Endodermal cell (in vitro differentiated cells): ENCODE measurements around the gene JADE1. TPM values are rescaled to one million over a fixed set of nuclear protein-coding genes. Genes with fewer than 3 reads are reported as not detected.
A peak's percentile ranks its signal among the peaks of the same experiment; 100 is the strongest.

Experiments used
- DNase-seq: peaks from one replicate; pipeline ENCODE4 v3.0.0-alpha.2; 2017
- H3K27ac ChIP-seq: 2 replicates; pipeline ENCODE4 v1.5.1; 2013; ENCODE audit warnings: mild to moderate bottlenecking, low read depth, low read length, moderate library complexity
- H3K27me3 ChIP-seq: 2 replicates; pipeline ENCODE4 v1.6.1; 2013; ENCODE audit warnings: mild to moderate bottlenecking, low read length, moderate library complexity; ENCODE audit not compliant: insufficient read depth, control insufficient read depth, poor library complexity, severe bottlenecking
- H3K36me3 ChIP-seq: 2 replicates; pipeline ENCODE4 v1.7.0; 2013; ENCODE audit warnings: mild to moderate bottlenecking, low read length, moderate library complexity; ENCODE audit not compliant: control insufficient read depth, insufficient read depth
- H3K4me1 ChIP-seq: one replicate; pipeline ENCODE4 v1.7.0; 2013; ENCODE audit warnings: low read length; ENCODE audit not compliant: control insufficient read depth, insufficient read depth
- H3K4me3 ChIP-seq: 2 replicates; pipeline ENCODE4 v1.5.1; 2013; ENCODE audit warnings: mild to moderate bottlenecking, low read length, moderate library complexity
- H3K9ac ChIP-seq: 2 replicates; pipeline ENCODE4 v1.6.1; 2013; ENCODE audit warnings: mild to moderate bottlenecking, low read length, moderate library complexity; ENCODE audit not compliant: poor library complexity, severe bottlenecking; ENCODE audit errors: extremely low read depth
- H3K9me3 ChIP-seq: 2 replicates; pipeline ENCODE4 v1.6.1; 2013; ENCODE audit warnings: mild to moderate bottlenecking, low read length, moderate library complexity; ENCODE audit not compliant: control insufficient read depth
- H3K27ac Mint-ChIP-seq: 2 replicates; pipeline ENCODE4 v1.8.0; 2020; ENCODE audit warnings: mixed read lengths
- H3K27me3 Mint-ChIP-seq: 2 replicates; pipeline ENCODE4 v1.8.0; 2021; ENCODE audit warnings: mild to moderate bottlenecking, mixed read lengths; ENCODE audit not compliant: insufficient read depth
- H3K36me3 Mint-ChIP-seq: 2 replicates; pipeline ENCODE4 v1.8.0; 2020; ENCODE audit warnings: low read depth, mixed read lengths
- H3K4me1 Mint-ChIP-seq: 2 replicates; pipeline ENCODE4 v1.8.0; 2020; ENCODE audit warnings: mixed read lengths
- H3K4me3 Mint-ChIP-seq: 2 replicates; pipeline ENCODE4 v1.8.0; 2020; ENCODE audit warnings: mild to moderate bottlenecking, moderate library complexity, mixed read lengths
- H3K9me3 Mint-ChIP-seq: 2 replicates; pipeline ENCODE4 v1.8.0; 2020; ENCODE audit warnings: mild to moderate bottlenecking, mixed read lengths
- CTCF ChIP-seq: fragments of 200-600 bp; sonication (generic); conservative IDR thresholded peaks from 2 replicates; pipeline ENCODE4 v1.5.0; 2021; ENCODE audit warnings: antibody characterized with exemption, mild to moderate bottlenecking
- WGBS, 2 experiments: methylation state at CpG; one replicate each; pipeline versions ENCODE4 v1.1.5 to v1.1.7; 2013; ENCODE audit warnings: missing lambda C conversion rate in 2 of 2, mixed read lengths in 1 of 2; ENCODE audit not compliant: insufficient coverage in 1 of 2, insufficient read length in 1 of 2; 5-methylcytosine and 5-hydroxymethylcytosine counted together
- total RNA-seq, 2 donors: library from RNA; stranded (reverse); fragmentation: NEBNext Ultra II Directional in 1 of 2; extraction: Animal tissue kit (Norgen Biotek cat#: 25700) in 1 of 2; gene quantifications; 2 replicates in 1 of 2; 3 replicates in 1 of 2; pipeline ENCODE4 v1.2.1, GENCODE V29; 2021

JADE1 gene
- total RNA-seq, 2 donors from 2014 or later = 48.5 to 50.8 TPM

GRCh38 chr4:128821151-128821550 is 11.7 kb downstream of the JADE1 start:
- no peak overlapping the region for H3K27ac ChIP-seq
- TF ChIP-seq CTCF = no peak
- no peak for DNase-seq
- no peak overlapping the region for H3K4me3 ChIP-seq
- Mint-ChIP-seq H3K36me3 (peaks cover 9% of the 10 kb centered on the region), H3K9me3 (no peaks in the 10 kb centered on the region), H3K4me1 (peaks cover 47% of the 10 kb centered on the region), H3K27ac (no peak overlapping the region), H3K27me3 (no peaks in the 10 kb centered on the region), H3K4me3 (no peak overlapping the region)
- peaks cover 12% of the 10 kb centered on the region for H3K4me1 ChIP-seq
- H3K36me3 ChIP-seq = peaks cover 37% of the 10 kb centered on the region
- no peaks in the 10 kb centered on the region for H3K9me3 ChIP-seq
- H3K9ac ChIP-seq = no peak overlapping the region
- no peaks in the 10 kb centered on the region for H3K27me3 ChIP-seq
- WGBS, 2 experiments = 78 to 80% methylated on average over 2 of the region's 2 CpGs

DNA sequence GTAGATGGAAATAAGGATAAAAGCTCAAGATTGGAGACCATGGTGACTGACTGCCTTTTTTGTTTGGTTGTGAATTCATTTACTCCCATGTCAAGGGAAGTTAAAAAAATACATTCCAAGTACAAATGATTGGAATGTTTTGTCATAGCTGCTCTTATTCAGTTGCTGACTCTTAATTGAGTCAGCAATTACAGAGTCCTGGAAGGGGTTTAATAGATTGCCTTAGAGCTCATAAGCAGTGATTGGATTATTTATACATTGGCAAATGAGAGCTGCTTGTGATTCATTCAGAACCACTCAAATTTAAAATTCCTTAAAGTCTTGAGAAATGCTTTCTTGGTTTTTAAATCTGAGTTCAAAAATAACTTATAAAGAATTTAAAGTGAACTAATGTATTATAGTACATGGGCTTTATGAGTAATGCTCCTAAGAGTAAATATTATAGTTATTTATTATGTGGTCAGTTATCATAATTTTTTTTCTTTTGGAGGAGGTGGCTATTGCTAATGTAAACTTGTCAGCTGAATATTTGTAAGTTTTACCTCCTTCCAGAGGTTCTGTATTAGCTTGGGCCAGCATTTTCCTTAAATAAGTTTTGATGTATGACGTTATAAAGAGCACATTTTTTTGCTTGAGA is 13.6 kb downstream of the JADE1 start:
- Histone ChIP-seq H3K36me3 (peaks cover 20% of the 10 kb centered on the region), H3K9ac (no peak overlapping the region), H3K4me1 (peaks cover 22% of the 10 kb centered on the region), H3K27ac (no peak overlapping the region), H3K4me3 (no peak overlapping the region), H3K27me3 (no peaks in the 10 kb centered on the region), H3K9me3 (no peaks in the 10 kb centered on the region)
- H3K27me3 Mint-ChIP-seq = no peaks in the 10 kb centered on the region
- no peaks in the 10 kb centered on the region for H3K36me3 Mint-ChIP-seq
- WGBS, 2 experiments = 87 to 91% methylated on average over 1 of the region's 1 CpG
- H3K4me1 Mint-ChIP-seq = peaks cover 61% of the 10 kb centered on the region
- no peak for TF ChIP-seq CTCF
- no peaks in the 10 kb centered on the region for H3K9me3 Mint-ChIP-seq
- no peak for DNase-seq
- H3K27ac Mint-ChIP-seq = no peak overlapping the region
- H3K4me3 Mint-ChIP-seq = no peak overlapping the region

DNA sequence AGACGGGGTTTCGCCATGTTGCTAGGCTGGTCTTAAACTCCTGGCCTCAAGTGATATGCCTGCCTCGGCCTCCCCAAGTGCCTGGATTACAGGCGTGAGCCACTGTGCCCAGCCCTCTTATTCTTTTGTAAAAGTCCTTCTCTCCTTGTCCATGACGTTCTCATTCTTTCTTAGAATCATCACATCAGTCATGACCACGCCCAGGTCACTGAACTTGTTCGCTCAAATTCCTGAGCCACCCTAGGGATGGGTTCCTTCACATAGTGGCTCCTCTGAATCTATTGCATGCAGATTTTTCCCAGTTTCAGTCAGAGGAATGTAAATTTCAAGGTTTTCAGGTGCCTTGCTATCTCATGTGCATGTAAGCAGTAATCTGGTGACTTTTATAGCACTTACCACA is 15.7 kb downstream of the JADE1 start:
- H3K4me1 Mint-ChIP-seq = peaks cover 64% of the 10 kb centered on the region
- peaks cover 5% of the 10 kb centered on the region for H3K9me3 ChIP-seq
- H3K4me1 ChIP-seq = peaks cover 19% of the 10 kb centered on the region
- H3K27me3 ChIP-seq = no peaks in the 10 kb centered on the region
- peaks cover 8% of the 10 kb centered on the region for H3K36me3 Mint-ChIP-seq
- H3K27me3 Mint-ChIP-seq = no peaks in the 10 kb centered on the region
- H3K27ac Mint-ChIP-seq = peak overlapping the region; percentile 64
- WGBS, 2 experiments = 85 to 93% methylated on average over 7 of the region's 7 CpGs
- H3K9me3 Mint-ChIP-seq = no peaks in the 10 kb centered on the region
- peak; percentile 51 for DNase-seq
- no peak overlapping the region for H3K4me3 Mint-ChIP-seq
- H3K36me3 ChIP-seq = peaks cover 19% of the 10 kb centered on the region
- H3K27ac ChIP-seq = no peak overlapping the region
- H3K9ac ChIP-seq = no peak overlapping the region
- H3K4me3 ChIP-seq = no peak overlapping the region
- no peak for TF ChIP-seq CTCF
